GM19023 (cell line): ENCODE results near the gene FANCL.
"Not testable (repeated sequence)": the region's sequence is repeated elsewhere in the genome, so short reads cannot be mapped to it uniquely, and the experiment has no call there.

Source experiments
- ATAC-seq: cut with Tn5 transposase; IDR thresholded peaks from one replicate; pipeline ENCODE4 v1.9.1; 2021; ENCODE audit warnings: mild to moderate bottlenecking, moderate library complexity; ENCODE audit not compliant: unreplicated experiment

Gene FANCL

DNA sequence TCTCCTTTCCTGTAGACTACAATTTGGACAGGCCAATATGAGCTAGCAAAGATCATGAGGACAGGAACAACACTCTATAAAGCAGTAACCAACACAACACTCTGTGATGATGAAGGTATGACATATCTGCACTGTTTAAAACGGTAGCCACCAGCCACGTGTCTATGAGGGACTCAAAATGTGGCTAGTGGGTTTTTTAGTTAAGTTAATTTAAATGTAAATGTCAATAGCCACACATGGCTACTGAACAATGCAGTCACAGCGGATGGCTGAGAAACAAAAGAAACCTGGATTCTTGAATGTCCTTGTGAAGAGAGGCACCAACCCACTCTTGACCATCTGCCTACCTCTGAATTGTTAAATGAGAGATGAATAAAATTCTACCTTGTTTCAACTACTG is 33.9 kb downstream of the FANCL start:
- no peak for ATAC-seq

GRCh38 chr2:58206785-58207184 is 34.3 kb downstream of the FANCL start:
- no peak for ATAC-seq

GRCh38 chr2:58204195-58204959 is 36.7 kb downstream of the FANCL start:
- no peak for ATAC-seq

GRCh38 chr2:58203018-58203417 is 38.1 kb downstream of the FANCL start:
- no peak for ATAC-seq

DNA sequence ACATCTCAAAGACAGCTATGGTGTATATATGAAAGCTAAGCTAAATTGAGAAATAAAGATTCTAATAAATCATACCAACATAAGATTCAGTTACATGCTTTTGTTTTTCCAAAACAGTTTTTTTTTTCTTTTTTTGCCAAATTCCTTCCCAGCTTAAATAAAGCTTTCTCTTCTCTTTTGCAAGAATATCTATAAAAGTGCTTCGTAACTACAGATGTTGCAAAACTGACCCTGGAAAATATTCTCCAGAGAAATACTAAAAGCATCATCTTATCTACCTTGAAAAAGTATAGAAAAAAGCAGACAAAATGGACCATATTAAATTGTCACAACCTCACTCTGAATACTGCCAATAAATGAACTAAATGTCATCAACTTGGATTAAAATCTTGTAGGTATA is 38.7 kb downstream of the FANCL start:
- no peak for ATAC-seq

DNA sequence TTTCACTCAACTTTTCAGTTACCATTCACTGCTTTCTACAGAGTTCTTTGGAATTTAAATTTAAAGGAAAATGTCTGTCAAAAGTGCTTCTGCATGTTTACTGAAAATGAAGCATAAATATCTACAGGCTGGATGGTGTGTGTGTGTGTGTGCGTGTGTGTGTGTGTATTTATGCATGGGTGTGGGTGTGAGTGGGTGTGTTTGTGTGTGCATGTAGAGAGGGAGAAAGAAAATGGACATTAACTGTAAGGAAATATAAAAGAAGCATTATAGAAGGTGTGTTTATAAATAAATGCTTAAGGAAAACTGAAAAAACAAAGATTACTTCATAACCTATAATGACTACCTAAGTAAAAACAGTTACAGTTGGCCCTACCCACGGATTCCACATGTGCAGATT is 43.2 kb downstream of the FANCL start:
- ATAC-seq, result no peak

GRCh38 chr2:58195662-58196061 is 45.5 kb downstream of the FANCL start:
- no peak for ATAC-seq

GRCh38 chr2:58194458-58194857 is 46.7 kb downstream of the FANCL start:
- ATAC-seq, result no peak

- not testable (repeated sequence) for ATAC-seq
Measured at GRCh38 chr2:58187022-58187421, 54.1 kb downstream of the FANCL start.

DNA sequence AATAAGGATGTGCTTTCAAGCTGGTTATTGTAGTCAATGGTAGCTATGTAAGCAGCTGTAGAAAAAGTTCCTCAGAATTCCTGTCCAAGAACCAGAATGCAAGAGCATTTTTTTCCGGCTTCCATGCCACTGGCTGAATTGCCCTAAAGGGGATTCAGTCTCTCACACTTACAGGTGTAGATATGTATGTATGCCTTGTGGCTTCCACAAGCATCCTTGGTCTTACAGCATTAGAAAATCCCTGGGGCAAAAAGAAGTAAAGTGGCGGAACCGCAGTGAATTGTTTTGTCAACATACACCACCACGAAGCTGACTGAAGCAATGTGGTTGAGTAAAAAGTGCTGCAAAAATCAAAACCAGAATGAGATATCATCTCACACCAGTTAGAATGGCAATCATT is 54.6 kb downstream of the FANCL start:
- ATAC-seq, result no peak

DNA sequence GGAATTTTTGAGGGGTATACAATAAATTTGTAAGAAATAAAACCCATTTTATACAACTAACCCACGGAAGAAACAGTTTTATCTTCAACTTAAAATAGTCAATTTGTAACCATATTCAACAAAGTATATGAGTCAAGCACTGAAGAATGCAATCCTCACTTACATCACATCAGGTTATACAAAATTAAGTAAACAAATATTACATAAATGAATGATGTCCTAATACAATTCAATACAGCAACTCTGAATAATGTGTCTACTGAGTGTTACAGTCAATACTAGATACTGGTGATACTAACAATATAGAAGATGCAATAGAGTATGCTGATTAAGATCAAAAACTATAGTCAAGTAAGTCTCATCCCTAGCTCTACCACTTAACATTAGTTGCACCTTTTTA is 58.6 kb downstream of the FANCL start:
- ATAC-seq, result no peak

DNA sequence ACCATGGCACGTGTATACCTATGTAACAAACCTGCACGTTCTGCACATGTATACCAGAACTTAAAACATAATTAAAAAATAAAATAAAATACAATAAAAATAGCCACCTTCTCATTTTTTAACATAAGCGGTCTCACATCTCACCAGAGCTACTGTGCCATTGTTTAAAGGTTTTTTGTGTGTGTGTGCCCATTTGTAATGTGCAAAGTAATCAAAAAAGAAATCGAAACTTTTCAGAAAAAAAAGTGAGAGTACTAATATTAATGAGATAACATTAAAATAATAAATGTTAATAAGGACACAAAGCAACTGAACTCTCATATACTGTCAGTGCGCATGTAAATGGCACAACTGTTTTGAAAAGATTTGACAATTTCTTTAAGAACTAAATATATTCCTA is 60.5 kb downstream of the FANCL start:
- ATAC-seq, result no peak

DNA sequence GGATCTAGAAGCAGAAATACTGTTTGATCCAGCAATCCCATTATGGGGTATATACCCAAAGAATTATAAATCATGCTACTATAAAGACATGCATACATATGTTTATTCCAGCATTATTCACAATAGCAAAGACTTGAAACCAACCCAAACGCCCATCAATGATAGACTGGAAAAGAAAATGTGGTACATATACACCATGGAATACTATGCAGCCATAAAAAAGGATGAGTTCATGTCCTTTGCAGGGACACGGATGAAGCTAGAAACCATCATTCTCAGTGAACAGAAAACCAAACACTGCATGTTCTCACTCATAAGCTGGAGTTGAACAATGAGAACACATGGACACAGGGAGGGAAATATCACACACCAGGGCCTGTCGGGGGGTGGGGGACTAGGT is 61.0 kb downstream of the FANCL start:
- ATAC-seq, result not testable (repeated sequence)

DNA sequence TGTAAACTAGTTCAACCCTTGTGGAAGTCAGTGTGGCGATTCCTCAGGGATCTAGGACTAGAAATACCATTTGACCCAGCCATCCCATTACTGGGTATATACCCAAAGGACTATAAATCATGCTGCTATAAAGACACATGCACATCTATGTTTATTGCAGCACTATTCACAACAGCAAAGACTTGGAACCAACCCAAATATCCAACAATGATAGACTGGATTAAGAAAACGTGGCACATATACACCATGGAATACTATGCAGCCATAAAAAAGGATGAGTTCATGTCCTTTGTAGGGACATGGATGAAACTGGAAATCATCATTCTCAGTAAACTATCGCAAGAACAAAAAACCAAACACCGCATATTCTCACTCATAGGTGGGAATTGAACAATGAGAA is 63.9 kb downstream of the FANCL start:
- ATAC-seq, result not testable (repeated sequence)

DNA sequence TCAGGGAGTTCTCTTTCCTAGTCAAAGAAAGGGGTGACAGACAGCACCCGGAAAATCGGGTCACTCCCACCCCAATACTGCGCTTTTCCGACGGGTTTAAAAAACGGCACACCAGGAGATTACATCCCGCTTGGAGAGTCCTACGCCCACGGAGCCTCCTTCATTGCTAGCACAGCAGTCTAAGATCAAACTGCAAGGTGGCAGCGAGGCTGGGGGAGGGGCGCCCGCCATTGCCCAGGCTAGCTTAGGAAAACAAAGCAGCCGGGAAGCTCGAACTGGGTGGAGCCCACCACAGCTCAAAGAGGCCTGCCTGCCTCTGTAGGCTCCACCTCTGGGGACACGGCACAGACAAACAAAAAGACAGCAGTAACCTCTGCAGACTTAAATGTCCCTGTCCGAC is 69.3 kb downstream of the FANCL start:
- ATAC-seq, result not testable (repeated sequence)

DNA sequence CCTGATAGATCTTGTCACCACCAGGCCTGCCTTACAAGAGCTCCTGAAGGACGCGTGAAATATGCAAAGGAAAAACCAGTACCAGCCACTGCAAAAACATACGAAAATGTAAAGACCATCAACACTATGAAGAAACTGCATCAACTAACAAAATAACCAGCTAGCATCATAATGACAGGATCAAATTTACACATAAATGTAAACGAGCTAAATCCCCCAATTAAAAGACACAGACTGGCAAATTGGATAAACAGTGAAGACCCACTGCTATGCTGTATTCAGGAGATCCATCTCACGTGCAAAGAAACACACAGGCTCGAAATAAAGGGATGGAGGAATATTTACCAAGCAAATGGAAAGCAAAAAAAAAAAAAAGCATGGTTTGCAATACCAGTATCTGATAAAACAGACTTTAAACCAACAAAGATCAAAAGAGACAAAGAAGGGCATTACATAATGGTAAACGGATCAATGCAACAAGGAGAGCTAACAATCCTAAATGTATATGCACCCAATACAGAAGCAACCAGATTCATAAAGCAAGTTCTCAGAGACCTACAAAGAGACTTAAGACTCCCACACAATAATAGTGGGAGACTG is 70.7 kb downstream of the FANCL start:
- ATAC-seq, result not testable (repeated sequence)

GRCh38 chr2:58169845-58170244 is 71.3 kb downstream of the FANCL start:
- ATAC-seq, result not testable (repeated sequence)

GRCh38 chr2:58168130-58168529 is 73.0 kb downstream of the FANCL start:
- ATAC-seq, result not testable (repeated sequence)

GRCh38 chr2:58163913-58164312 is 77.2 kb downstream of the FANCL start:
- ATAC-seq, result no peak

DNA sequence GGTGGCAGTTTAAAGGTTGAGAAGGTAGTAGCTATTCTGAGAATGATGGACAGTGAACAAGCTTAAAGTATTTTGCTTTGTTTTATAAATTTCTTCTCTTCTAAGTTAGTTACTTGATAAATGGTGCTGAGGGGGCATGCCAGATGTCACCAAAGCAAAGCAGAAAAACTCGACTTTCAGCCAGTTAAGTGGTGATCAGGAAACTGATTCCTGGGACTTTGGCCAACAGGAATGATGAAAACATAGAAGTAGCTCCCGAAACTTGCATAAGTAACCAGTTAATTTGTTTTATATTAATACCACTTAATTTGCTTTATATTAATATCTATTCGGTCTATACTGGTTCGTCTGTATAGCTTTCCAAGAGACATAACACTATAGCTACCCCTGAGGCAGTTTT is 82.6 kb downstream of the FANCL start:
- ATAC-seq, result no peak

DNA sequence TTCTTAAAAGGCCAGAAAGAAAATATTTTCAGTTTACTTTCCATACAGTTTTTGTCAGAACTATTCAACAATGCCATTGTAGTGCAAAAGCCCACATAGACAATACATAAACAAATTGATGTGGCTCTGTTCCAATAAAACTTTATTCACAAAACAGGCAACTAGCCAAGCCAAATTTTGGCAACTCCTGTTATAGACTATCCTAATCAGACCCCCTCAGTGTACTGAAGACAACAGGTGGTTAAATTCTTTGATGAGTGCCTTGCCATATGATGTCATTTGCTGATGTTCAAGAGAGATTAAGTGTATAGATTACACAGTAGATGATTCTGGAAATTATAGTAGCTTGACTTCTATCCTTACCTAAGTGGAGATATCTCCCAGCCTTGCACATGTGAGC is 83.4 kb downstream of the FANCL start:
- no peak for ATAC-seq

- no peak for ATAC-seq
Measured at GRCh38 chr2:58156780-58157179, 84.3 kb downstream of the FANCL start.
